AML-193 (cell line): ENCODE measurements around the gene SV2C.

Source experiments
- DNase-seq, 2 experiments: peaks; one replicate each; lab custom pipeline; 2025; lab: John Stamatoyannopoulos, UW

The SV2C gene

DNA sequence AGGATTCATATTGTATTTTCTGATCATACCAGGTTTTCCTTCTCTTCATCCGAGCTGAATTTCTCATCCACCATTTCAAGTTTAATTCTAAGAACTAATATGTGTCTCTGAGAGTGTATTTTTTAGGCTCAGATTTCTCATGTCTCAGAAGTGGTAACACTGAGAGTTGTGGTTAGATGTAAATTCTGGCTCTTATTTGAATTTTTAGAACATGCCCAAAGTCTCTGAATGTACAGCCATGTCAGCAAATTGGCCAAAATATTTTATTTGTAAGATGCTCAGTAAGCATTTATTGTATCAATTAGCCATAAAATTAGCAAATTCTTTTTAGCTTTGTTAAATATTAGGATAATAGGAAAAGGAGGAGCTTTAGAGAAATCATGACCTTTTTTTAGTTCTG is 16.6 kb downstream of the SV2C start:
- DNase-seq, result no peak

DNA sequence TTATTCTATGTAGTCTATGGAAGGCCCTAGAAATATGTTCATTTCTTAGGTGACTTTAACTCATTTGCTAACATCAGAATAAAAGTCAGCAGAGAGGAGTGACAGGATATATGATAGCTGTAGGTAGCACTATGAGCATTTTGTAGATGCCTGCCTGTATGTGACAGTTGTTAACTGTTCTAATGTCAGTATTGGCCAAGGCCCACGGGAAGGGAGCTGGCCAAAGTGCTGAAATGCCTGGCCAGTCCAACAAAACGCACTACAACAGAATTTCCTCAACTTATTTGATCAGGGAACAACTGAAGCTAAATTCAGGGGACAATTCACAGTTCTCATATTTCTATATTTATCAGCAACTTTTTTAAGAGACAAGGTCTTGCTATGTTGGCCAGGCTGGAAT is 20.8 kb downstream of the SV2C start:
- DNase-seq, result peak; percentile 8 to 23

DNA sequence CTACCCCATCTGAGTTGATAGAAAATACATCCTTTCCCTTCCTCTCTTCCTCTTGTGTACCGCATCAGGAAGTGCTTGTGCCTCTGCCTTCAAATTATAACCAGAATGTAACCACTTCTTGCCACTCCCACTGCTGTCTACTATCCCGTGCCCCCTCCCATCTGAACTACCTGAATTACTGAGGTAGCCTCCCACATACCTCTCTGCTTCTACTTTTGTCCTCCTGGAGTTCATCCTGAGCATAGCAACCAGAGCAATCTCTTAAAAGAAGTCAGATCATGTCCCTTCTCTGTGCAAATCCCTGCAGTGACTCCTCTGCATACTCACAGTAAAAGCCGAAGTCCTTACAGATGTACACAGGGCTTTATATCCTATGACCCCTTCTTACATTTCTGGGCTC is 23.0 kb downstream of the SV2C start:
- no peak for DNase-seq

DNA sequence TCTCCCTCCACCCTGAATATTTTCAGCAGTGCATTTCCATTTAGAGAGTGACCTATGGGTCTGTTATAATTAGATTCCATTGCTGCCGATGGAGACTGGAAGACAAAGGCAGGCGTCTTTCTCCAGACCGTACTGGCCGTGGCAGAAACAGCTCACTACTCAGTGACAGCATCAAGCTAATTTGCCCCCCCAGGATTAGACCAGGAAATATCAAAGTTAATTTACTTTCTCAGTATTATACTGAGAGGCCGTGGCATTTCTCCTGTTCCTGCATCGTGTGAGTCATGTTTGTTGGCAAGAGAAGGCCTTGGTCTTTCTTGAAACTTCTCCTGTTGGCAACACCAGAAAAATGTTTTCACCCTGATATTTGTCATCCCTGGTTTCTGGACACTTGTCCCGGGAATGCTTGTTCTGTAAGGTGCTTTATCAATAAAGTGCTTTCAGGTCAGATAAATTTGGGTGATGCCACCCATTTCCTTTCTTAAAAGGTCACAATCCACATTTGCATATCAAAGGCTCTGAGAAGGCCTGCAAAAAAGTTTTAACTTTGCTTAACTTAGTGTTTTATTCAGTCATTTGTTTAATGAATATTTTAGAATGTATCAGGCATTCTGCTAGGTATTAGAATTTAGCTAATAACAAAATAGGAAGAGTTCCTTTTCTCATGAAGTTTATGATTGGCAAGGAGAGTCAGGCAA is 28.4 kb downstream of the SV2C start:
- DNase-seq, result no peak

DNA sequence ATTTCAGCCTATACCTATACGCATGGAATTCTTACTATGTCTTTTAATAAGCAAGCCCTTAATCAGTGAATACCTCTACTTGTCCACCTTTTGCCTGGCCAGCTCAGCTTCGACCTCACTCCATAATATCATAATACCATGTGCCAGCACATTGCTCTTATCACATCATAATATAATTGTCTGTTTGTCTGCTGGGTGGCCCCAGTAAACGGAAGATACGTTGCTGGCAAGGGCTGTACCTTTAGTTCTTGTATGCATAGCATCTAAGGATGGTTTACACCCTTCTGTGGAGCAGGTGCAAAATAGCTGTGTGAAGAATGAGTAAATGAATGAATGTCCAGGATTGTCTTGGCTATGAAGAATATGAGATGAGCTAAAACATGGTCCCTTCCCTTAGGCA is 29.9 kb downstream of the SV2C start:
- no peak for DNase-seq

DNA sequence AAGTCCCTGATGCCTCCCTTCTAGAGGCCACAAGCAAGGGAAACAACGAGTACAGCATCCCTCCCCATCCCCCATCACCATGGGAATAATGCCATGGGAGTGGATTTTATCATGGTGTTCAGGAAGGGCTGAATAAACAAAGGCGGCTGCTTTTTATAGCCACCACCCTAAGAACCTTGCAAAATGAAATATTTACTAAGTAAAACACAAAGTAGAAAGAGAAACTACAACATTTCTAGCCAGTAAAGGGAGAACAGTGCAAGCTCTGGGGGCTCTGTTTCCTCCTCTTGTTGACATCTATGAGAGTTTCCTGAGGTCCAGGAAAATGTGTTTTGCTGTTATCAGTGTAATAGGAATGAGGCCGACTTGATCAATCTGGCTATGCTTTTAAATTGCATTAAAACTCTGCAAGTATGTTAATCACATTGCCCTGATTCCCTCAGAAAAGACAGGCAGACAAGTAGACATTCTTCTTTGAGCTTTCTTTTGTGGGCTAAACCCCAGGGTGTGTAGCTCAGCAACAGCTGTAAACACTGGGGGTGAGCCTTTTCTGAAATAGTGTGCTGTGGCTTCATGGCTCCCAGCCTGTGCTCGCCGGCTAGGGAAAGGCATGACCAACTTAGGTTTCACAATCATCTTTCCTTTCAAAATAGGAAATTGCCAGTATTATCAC is 31.1 kb downstream of the SV2C start:
- no peak for DNase-seq

DNA sequence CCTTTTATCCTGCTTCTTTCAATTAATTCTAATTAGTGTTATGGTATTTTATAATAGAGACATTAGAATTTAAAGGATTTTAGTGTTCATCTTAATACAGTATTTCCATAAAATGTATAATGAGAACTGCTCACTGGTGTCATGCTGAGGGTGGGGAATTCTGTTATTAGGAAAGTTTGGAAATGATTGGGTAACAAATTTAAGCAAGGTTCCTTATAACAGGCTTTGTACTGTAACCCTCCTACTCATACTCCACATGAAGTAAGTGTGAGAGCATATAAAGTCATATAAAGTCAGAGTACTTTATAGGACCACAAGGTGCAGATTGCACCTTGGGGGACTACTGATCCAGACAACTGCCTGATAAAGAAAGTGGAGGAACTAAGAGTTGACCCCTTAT is 42.2 kb downstream of the SV2C start:
- no peak for DNase-seq

DNA sequence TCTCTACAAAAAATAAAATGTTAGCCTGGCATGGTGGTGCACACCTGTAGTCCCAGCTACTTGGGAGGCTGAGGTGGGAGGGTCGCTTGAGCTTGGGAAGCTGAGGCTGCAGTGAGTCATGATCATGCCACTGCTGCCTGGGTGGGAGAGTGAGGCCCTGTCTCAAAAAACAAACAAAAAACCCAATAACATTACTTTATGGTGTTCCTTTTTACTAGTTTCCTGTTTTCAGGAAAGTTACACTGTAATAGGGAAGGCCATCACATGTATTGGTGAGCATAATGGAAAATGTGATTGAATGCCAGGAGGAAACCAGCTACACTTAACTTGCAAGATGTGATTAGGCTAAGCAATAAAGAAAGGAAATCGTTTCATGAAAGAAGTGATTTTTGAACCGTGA is 42.7 kb downstream of the SV2C start:
- DNase-seq, result no peak

DNA sequence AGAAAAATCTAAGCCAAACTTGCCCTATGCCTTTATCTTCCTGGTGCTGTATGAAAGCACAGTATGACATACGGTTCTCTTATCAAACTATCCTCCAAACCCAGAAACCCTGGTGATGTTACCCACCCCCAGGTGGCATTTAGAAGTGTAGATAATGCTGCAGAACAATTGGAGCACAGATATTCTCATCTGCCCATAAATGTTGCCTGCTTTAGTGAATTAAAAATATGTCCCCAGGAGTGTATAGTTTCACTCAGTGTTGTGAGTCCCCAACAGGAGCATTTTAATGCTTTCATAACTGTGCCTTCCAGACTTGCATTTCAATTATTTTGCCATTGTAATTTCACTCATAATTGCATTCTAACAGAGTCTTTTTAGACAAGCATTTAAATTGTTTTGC is 50.8 kb downstream of the SV2C start:
- no peak for DNase-seq

DNA sequence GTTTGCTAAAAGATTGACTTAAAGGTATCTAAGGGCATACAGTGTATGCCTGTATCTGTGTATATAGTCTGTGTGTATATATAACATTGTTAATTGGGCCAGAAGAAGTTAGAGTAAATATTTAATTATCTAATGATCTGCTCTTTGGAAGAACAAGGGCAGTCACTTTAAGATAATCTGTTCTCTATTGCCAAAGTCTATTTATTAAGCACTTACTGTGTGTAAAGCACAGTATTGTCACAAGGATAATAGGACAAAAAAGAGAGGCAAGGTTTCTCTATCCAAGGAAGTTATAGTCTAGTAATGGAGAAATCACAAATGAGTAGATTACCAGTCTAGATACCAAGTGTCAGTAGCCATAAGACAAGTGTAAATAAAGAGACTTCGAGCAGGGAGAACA is 51.5 kb downstream of the SV2C start:
- DNase-seq, result no peak

DNA sequence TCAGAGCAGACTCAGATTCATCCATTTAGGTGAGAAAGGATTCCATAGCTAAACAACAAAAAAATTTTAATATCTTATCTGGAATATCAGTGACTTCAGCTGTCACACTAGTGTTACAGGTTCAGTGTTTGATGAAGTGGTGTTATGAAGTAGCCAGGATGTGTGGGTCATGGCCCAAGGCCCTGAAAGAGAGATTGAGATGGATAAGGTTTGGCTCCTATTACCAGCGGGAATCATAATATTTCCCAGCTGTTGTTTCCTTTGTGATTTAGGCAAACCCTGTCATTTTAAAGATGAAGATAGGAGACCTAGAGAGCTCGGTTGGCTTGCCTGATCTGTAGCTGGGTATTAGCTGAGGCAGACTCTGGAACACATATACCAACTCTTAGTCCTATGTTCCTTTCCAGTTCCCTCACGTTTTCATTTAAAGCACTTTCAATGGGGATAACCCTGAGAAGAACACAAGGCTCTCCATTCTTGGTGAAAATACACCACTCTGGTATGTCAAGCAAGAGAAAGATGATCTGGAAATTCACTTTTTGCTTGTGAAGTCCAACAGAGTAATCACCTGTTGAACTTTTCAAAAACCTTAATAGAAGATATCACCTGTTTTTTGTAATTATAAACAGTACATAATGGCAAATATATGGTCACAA is 54.8 kb downstream of the SV2C start:
- no peak for DNase-seq

DNA sequence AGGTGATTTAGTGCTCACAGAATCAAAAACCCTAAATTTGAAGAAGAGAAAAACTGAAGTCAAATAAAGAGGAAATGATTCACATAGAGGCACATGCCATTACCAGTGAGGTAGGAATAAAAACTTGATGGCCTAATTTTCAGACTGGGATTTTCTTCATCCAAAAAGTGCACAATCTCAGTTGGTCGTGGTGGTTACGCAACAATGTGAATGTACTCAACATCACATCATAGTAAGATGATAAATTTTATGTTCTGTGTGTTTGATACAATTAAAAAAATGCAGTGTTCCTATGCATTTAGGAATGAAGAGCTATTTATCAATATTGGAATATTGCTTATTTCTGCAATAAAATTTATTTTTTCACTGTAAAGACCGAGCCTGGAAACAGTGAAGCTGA is 60.7 kb downstream of the SV2C start:
- no peak for DNase-seq

DNA sequence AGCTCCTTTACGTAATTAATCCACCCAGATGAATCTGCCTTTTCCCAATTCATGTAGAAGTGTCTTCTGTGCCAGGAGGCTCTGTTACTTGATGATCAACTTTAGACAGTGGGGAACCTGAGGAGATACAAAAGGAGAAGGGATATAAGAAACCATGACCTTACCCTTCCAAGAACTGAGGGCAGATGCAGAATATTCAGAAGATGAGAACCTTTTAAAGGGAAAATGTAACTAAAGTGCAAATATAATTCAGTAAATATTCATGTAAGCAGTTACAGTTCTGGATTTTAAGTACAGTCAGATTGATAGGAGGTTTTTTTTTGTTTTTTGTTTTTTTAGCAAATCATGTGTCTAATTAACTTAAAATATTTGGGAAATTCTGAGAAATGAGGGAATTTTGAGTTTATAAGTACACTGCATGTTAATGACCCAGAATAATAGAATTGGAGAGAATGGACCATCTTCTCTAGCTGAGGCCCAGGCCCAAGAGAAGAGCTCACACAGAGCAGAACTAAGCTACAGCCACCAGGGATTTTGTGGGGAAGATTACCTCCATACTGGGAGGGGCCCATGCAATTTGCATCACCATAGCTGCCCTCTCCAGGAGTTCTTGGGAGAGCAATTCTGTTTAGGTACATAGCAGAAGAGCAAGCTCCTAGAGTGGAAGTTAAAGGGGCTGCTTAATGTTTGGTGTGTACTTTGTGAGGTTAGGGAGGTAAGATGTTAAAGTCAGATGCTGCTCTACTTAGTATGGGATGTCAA is 61.5 kb downstream of the SV2C start:
- DNase-seq, result no peak

DNA sequence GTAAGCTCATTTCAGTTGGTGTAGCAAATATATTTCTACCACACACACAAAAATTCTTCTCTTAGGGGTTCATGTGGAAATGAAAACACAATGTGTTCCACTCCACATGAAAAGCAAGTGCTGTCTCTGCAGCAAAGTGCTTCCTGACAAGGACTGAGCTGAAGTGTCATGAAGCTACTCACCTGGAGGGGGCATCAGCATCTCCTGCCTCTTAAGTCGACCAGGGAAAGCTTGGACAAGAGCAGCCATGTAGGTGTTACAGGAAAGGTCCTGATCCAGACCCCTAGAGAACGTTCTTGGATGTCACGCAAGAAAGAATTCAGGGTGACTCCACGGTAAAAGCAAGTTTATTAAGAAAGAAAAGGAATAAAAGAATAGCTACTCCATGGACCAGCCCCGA is 62.8 kb downstream of the SV2C start:
- peak; percentile 12 to 18 for DNase-seq

DNA sequence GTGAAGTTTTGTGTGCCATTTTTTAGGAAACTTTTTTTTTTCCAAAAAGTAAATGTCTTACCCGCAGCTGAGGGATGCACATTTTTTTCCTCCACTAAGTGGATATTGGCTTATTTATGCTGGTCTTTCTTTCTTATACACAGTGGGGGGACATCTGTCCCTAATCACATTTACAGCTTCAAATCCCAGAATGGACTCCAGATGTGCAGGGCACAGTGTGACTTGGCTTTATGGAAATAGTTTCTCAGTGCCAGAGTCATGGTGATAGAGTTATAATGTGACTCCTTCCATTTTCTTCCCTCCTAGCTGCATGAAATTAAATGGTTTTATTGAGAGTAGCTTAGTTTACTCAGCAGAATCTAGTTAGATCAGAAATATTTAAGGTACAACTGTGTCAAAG is 66.5 kb downstream of the SV2C start:
- DNase-seq, result no peak

DNA sequence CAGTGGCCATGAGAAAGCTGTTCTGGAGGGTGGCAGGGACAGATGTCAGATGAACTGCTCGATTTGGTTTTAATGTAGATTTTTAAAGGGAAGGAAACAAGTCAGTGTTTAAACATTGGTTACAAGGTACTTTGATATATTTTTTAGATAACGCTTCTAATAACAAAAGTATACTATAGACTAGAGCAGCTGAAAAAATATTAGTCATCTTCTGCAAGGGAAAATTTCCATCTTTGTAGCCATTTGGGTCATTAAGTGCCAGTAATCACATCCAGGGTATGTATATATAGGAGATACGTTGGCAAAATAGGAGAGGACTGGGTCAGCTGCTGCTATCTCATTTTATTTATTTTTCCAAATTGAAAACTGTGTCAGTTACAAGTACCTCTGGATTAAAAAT is 69.0 kb downstream of the SV2C start:
- DNase-seq, result no peak

DNA sequence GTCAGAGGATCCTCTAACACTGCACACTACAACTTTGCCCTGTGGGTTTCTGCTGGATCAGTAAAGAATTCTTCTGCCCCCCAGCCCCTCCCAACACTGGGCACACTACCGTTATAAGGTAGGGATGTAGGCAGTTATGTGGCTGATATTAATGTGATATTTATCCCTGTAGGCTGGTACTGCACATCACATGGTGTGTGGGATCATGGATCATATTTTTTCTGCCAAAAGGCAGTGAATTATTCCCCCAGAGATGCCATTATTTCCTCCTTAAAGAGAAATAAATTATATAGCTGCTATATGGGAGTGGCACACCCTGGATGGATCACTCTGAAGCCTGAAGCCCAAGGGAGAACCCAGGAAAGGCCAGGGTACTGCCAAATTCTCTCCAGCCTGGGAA is 69.5 kb downstream of the SV2C start:
- DNase-seq, result no peak

DNA sequence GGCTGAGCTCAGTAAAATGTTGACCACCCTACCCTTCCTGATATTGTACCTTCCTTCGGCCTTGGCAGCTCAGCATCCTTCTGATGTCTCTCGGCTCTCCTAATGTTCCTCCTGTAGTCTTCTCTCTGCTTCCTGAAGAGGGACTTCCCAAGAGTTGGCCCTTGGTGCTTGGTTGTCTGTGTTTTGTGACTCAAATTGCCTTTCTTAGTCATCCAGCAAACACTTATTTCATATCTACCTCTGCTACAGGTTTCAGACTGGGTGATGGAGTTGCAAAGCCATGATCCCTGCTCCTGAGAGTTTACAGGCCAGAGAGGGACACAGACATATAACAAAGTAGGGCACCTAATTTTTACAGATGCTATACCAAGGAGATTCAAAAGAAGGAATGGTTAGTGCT is 70.1 kb downstream of the SV2C start:
- no peak for DNase-seq

DNA sequence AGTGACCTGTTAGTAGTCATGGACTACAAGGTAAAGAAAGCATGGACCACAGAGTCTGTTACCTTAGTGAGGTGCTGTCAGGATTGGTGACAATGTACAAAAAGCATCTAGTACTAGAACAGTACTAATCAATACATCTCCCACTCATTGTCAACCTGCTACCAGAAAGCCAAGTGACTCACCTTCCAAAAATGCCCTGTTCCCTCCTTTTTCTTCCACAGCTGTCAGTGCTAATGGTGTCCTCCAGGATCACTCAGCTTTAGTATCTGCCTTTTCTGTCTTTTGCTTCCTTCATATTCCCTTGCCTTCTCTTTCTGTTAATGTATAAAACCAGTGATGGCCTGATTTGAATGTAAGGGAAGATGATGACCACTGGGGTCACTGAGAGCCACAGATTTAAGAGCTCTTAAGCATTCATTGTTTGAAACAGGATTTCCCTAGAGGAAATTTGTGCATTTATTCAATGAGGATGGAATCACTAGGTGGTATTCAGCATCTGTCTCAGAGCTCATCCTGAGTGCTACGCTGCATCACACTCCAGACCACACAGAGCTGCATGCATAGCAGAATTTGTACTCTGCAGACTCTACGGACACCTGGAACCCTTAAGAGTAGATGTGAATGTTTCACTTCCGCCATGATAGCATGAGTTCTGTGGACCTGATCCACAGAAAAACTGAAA is 71.0 kb downstream of the SV2C start:
- no peak for DNase-seq

DNA sequence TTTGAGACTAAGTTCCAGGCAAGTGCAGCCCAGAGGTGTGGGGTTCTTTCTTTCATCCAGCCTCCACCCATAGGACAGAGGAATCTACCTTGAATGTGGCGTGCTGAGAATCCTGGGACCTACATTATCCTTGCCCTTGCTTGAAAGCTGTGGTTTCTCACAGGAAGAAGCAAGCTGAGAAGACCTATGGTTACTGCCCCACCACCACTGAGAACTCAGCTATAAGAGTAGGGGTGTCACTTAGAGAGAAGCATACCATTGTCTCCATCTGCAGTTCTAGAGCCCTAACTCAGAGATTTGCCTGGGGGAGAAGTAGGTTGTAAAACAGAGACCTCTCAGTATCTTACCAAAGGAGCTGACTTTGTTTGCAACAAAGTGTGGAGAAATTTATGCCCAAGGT is 72.4 kb downstream of the SV2C start:
- DNase-seq, result no peak

DNA sequence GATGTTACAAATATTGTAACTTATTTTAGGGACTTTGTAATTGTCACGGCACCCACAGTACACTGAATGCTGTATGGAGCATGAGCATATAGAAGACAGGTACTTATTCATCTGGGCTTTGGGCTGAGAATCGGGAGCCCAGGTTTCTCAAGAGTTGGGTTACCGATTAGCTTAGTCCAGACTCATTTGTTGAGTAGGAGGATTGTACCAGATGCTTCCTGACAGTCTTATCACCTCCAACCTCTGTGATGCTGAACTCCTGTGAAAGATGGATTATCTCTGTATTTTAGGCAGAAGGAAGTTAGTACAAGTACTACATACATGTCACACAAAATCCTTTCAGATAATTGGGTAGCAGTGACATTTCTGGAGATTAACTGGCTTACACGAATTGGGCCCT is 79.2 kb downstream of the SV2C start:
- no peak for DNase-seq

DNA sequence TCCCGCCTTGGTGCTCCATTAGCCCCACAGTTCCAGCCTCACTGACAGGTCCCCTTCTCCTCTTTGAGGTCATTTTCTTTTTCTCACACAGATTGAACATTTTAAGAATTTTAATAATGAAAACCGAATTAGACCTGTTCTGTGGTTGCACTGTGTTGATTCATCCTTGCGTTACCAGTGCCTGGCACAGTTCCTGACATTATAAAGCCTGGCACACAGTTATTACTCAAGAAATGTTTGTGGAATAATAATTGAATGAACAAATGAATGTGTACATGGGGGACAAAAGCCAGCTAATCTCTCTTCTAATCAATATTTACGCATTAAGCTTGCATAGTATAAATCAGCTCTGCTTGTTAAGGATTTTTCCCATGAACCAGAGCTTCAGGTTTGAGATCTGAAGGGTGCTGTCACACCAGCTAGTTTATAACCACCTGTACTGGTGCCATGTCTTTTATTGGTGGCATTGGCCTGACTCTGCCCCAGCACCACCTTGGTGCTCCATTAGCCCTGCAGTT is 80.0 kb downstream of the SV2C start:
- DNase-seq, result no peak
